Panc1 (cell line): ENCODE data around the gene GNL1. TPM values are rescaled to one million over a fixed set of nuclear protein-coding genes. Genes with fewer than 3 reads are reported as not detected.
"Not testable (repeated sequence)": the region's sequence is repeated elsewhere in the genome, so short reads cannot be mapped to it uniquely, and the experiment has no call there.

Experiments
- ATAC-seq: fragments of 200-7000 bp; cut with Tn5 transposase; 2 replicates; pipeline ENCODE4 v1.9.1; 2020; ENCODE audit warnings: mild to moderate bottlenecking, moderate library complexity
- BruUV-seq: library from RNA; stranded (reverse); fragments of 400-500 nt; replicated peaks from 2 replicates; lab custom pipeline; 2021; lab: Mats Ljungman, UMichigan
- CTCF ChIA-PET: fragments of 300-600 bp; sonication (Branson Sonifier 250); formaldehyde crosslinking; loops from one replicate; lab custom pipeline; 2022; ENCODE audit warnings: antibody characterized with exemption; lab: Charles Lee
- POLR2A ChIA-PET: fragments of 300-600 bp; sonication (Branson Sonifier 250); formaldehyde crosslinking; loops from one replicate; lab custom pipeline; 2022; ENCODE audit warnings: antibody characterized with exemption; lab: Charles Lee
- DNase-seq: peaks from one replicate; pipeline ENCODE4 v3.0.0-alpha.2; 2010; ENCODE audit warnings: low read depth, low spot score
- H3K27ac ChIP-seq: 2 replicates; pipeline ENCODE4 v1.5.1; 2011; ENCODE audit warnings: mild to moderate bottlenecking, low read length, inconsistent platforms
- H3K27me3 ChIP-seq: fragments of 200-500 bp; sonication (Bioruptor generic); 2 replicates; pipeline ENCODE4 v1.6.0; 2014; ENCODE audit warnings: low read length, inconsistent platforms; ENCODE audit not compliant: control insufficient read depth, insufficient read depth
- H3K36me3 ChIP-seq: fragments of 200-500 bp; sonication (Bioruptor generic); 2 replicates; pipeline ENCODE4 v1.5.1; 2014; ENCODE audit warnings: inconsistent platforms, mild to moderate bottlenecking, low read length, moderate library complexity; ENCODE audit not compliant: control insufficient read depth, insufficient read depth
- H3K4me1 ChIP-seq: 2 replicates; pipeline ENCODE4 v1.5.1; 2011; ENCODE audit warnings: inconsistent platforms, mild to moderate bottlenecking, low read length, moderate library complexity; ENCODE audit not compliant: control insufficient read depth, insufficient read depth
- H3K4me3 ChIP-seq, 2 experiments: 2 replicates each; pipeline ENCODE4 v1.5.1; 2011 to 2012; ENCODE audit warnings: low read depth in 2 of 2, low read length in 2 of 2, mild to moderate bottlenecking in 2 of 2, inconsistent platforms in 1 of 2, moderate library complexity in 1 of 2
- H3K9me3 ChIP-seq: fragments of 200-500 bp; sonication (Bioruptor generic); 2 replicates; pipeline ENCODE4 v1.5.1; 2014; ENCODE audit warnings: low read depth, mild to moderate bottlenecking, inconsistent platforms, low read length, moderate library complexity; ENCODE audit not compliant: control insufficient read depth, insufficient read depth
- CTCF ChIP-seq: fragments of 450-650 bp; IDR thresholded peaks from 2 replicates; pipeline ENCODE4 v1.5.1; 2017; ENCODE audit warnings: mild to moderate bottlenecking
- POLR2AphosphoS5 ChIP-seq: IDR thresholded peaks from 2 replicates; pipeline ENCODE4 v1.6.1; 2012; ENCODE audit warnings: mild to moderate bottlenecking, low read depth, low read length, moderate library complexity
- REST ChIP-seq, 2 experiments: IDR thresholded peaks; 2 replicates each; pipeline ENCODE4 v1.6.1; 2011 to 2012; ENCODE audit warnings: low read depth in 2 of 2, control low read depth in 1 of 2, low read length in 1 of 2, mild to moderate bottlenecking in 1 of 2, moderate library complexity in 1 of 2; ENCODE audit not compliant: insufficient read depth in 1 of 2
- SIN3A ChIP-seq: IDR thresholded peaks from 2 replicates; pipeline ENCODE4 v1.6.1; 2012; ENCODE audit warnings: low read depth, mild to moderate bottlenecking, low read length, moderate library complexity, borderline replicate concordance; ENCODE audit not compliant: insufficient read depth
- TCF7L2 ChIP-seq: IDR thresholded peaks from 2 replicates; pipeline ENCODE4 v1.6.1; 2011; ENCODE audit warnings: mild to moderate bottlenecking, low read depth, low read length, inconsistent platforms
- in situ Hi-C: cut with HindIII; loops from 2 replicates; pipeline ENCODE4 v1.10.0; 2016; ENCODE audit warnings: low sequenced_read_pairs, low pct_unique_long_range_greater_than_20kb
- intact Hi-C: fragments of 100-400 bp; cut with micrococcal nuclease; formaldehyde crosslinking; loops from one replicate; pipeline ENCODE4 v1.10.0; 2022; ENCODE audit not compliant: unreplicated experiment
- total RNA-seq: library from RNA; stranded (reverse); gene quantifications from one replicate; pipeline ENCODE4 v1.2.1, GENCODE V29; 2021; ENCODE audit not compliant: unreplicated experiment

GNL1 gene
- total RNA-seq, 1 experiment from 2014 or later, result 90.6 TPM

GRCh38 chr6:30497714-30498113 lies 58.6 kb downstream of the GNL1 start:
- Histone ChIP-seq H3K27ac (no peak overlapping the region), H3K36me3 (no peaks in the 10 kb centered on the region), H3K9me3 (no peaks in the 10 kb centered on the region), H3K4me1 (peaks cover 4% of the 10 kb centered on the region), H3K4me3 (no peak overlapping the region), H3K27me3 (no peaks in the 10 kb centered on the region)
- ATAC-seq (no peak), DNase-seq (no peak)
- in situ Hi-C loops, result no loop called here
- POLR2A ChIA-PET, result no interaction called here
- TF ChIP-seq POLR2AphosphoS5, result no peak
- TF ChIP-seq CTCF, result no peak
- no peak for TF ChIP-seq SIN3A
- no peak for TF ChIP-seq TCF7L2
- no peak for TF ChIP-seq REST (IDR thresholded peaks at IDR 0.05; ENCODE audit: insufficient read depth in 1 of 2, low read depth in 2 of 2, low read length in 1 of 2)
- intact Hi-C loops, result no loop called here
- BruUV-seq, result no TSS peak
- CTCF ChIA-PET, result no interaction called here

- in situ Hi-C loops, DNase-seq, H3K27ac ChIP-seq, POLR2A ChIA-PET, H3K9me3 ChIP-seq, ATAC-seq, CTCF ChIA-PET, H3K27me3 ChIP-seq, H3K36me3 ChIP-seq, intact Hi-C loops, H3K4me3 ChIP-seq, H3K4me1 ChIP-seq, BruUV-seq: not testable (repeated sequence)
Observed at GRCh38 chr6:30497261-30497599, 59.1 kb downstream of the GNL1 start.

DNA sequence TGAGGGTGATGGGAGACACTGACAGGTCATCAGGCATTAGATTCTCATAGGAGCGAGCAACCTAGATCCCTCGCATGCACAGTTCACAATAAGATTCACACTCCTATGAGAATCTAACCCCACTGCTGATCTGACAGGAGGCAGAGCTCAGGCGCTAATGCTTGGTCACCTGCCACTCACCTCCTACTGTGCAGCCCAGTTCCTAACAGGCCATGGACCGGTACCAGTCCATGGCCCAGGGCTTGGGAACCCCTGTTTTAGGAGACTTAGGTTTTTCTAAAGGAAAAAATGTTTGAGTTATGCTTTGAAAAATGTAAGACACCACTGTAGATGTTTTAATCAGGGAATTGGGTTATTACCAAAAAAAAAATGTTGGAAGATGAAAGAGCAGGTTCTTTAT lies 60.3 kb downstream of the GNL1 start:
- ChIA-PET CTCF (no interaction called here), POLR2A (no interaction called here)
- DNase-seq (no peak), ATAC-seq (no peak)
- no peak overlapping the region for H3K4me3 ChIP-seq
- H3K27me3 ChIP-seq, result no peaks in the 10 kb centered on the region
- H3K4me1 ChIP-seq, result peaks cover 4% of the 10 kb centered on the region
- H3K36me3 ChIP-seq, result peaks cover 2% of the 10 kb centered on the region; the same call in 1 of the 2 replicates
- no peak overlapping the region for H3K27ac ChIP-seq
- H3K9me3 ChIP-seq, result no peaks in the 10 kb centered on the region
- TF ChIP-seq POLR2AphosphoS5 (no peak), SIN3A (no peak), TCF7L2 (no peak), CTCF (no peak), REST (IDR thresholded peaks at IDR 0.05; ENCODE audit: insufficient read depth in 1 of 2, low read depth in 2 of 2, low read length in 1 of 2) (no peak)
- no TSS peak for BruUV-seq
- intact Hi-C loops, result no loop called here
- in situ Hi-C loops, result no loop called here

- H3K27ac ChIP-seq, intact Hi-C loops, POLR2A ChIA-PET, H3K36me3 ChIP-seq, ATAC-seq, CTCF ChIA-PET, in situ Hi-C loops, DNase-seq, H3K27me3 ChIP-seq, H3K4me3 ChIP-seq, H3K9me3 ChIP-seq, H3K4me1 ChIP-seq, BruUV-seq: not testable (repeated sequence)
Observed at GRCh38 chr6:30495060-30495459, 61.2 kb downstream of the GNL1 start.
